GM10266 (cell line): ENCODE data around the gene FAM228A.

Experiments used
- DNase-seq: peaks from one replicate; pipeline ENCODE4 v3.0.0; 2012; ENCODE audit errors: extremely low spot score
- CTCF ChIP-seq: IDR thresholded peaks from 2 replicates; pipeline ENCODE4 v1.5.1; 2012; ENCODE audit warnings: mild to moderate bottlenecking, low read depth; ENCODE audit not compliant: control insufficient read depth, insufficient read depth; ENCODE audit errors: missing control alignments

Gene FAM228A

GRCh38 chr2:24203029-24203786 is 28.4 kb downstream of the FAM228A start:
- TF ChIP-seq CTCF: no peak
- DNase-seq: no peak

- no peak for DNase-seq
- TF ChIP-seq CTCF: no peak
Measured at GRCh38 chr2:24203787-24204150, 28.9 kb downstream of the FAM228A start.

GRCh38 chr2:24204505-24204904 is 29.7 kb downstream of the FAM228A start:
- DNase-seq: no peak
- TF ChIP-seq CTCF: no peak

GRCh38 chr2:24205131-24205530 is 30.3 kb downstream of the FAM228A start:
- no peak for DNase-seq
- no peak for TF ChIP-seq CTCF

- no peak for DNase-seq
- no peak for TF ChIP-seq CTCF
Measured at GRCh38 chr2:24206242-24206641, 31.4 kb downstream of the FAM228A start.

- DNase-seq: no peak
- TF ChIP-seq CTCF: no peak
Measured at GRCh38 chr2:24206714-24207113, 31.9 kb downstream of the FAM228A start.

- no peak for TF ChIP-seq CTCF
- DNase-seq: no peak
Measured at GRCh38 chr2:24207359-24207758, 32.5 kb downstream of the FAM228A start.
